Lung (tissue), 12 donors: ENCODE data around the gene NEURL4. TPM values are rescaled to one million over a fixed set of nuclear protein-coding genes. Genes with fewer than 3 reads are reported as not detected.

Source experiments
- ATAC-seq: fragments of 200-7000 bp; cut with Tn5 transposase; one replicate; pipeline ENCODE4 v1.9.1; 2020; ENCODE audit warnings: moderate number of reproducible peaks; ENCODE audit not compliant: insufficient read depth, low FRiP score
- DNase-seq, 3 donors: peaks; one replicate each; pipeline ENCODE4 v3.0.0-alpha.2; 2013 to 2017
- H3K27ac ChIP-seq, 2 donors: one replicate each; pipeline ENCODE4 v1.5.1; 2013; ENCODE audit warnings: mild to moderate bottlenecking in 2 of 2, moderate library complexity in 2 of 2, control low read depth in 1 of 2, inconsistent platforms in 1 of 2, low read depth in 1 of 2, low read length in 1 of 2
- H3K27me3 ChIP-seq, 3 donors: one replicate each; pipeline ENCODE4 v1.5.1; 2013; ENCODE audit warnings: low read length in 2 of 3; ENCODE audit not compliant: control insufficient read depth in 3 of 3, insufficient read depth in 3 of 3
- H3K36me3 ChIP-seq, 4 donors: one replicate each; pipeline ENCODE4 v1.5.1; 2013; ENCODE audit warnings: low read length in 4 of 4, mild to moderate bottlenecking in 1 of 4, moderate library complexity in 1 of 4; ENCODE audit not compliant: control insufficient read depth in 4 of 4, insufficient read depth in 4 of 4
- H3K4me1 ChIP-seq, 5 donors: one replicate each; pipeline ENCODE4 v1.5.1; 2013; ENCODE audit warnings: low read length in 5 of 5, mild to moderate bottlenecking in 2 of 5, moderate library complexity in 1 of 5; ENCODE audit not compliant: control insufficient read depth in 5 of 5, insufficient read depth in 5 of 5
- H3K4me3 ChIP-seq: one replicate; pipeline ENCODE4 v1.5.1; 2013; ENCODE audit warnings: mild to moderate bottlenecking, control low read depth, moderate library complexity
- H3K9ac ChIP-seq, 2 donors: one replicate each; pipeline ENCODE4 v1.5.1; 2013; ENCODE audit warnings: low read length in 2 of 2, control low read depth in 1 of 2; ENCODE audit not compliant: insufficient read depth in 1 of 2
- H3K9me3 ChIP-seq, 4 donors: one replicate each; pipeline ENCODE4 v1.5.1; 2013; ENCODE audit warnings: low read length in 3 of 4, mild to moderate bottlenecking in 1 of 4, moderate library complexity in 1 of 4; ENCODE audit not compliant: control insufficient read depth in 4 of 4, insufficient read depth in 3 of 4
- CTCF ChIP-seq: IDR thresholded peaks from 2 replicates; pipeline ENCODE4 v1.5.1; 2012; ENCODE audit warnings: mild to moderate bottlenecking; ENCODE audit errors: control extremely low read depth, extremely low read depth
- WGBS, 2 donors: extraction: QIAGEN DNeasy Blood & Tissue Kit; methylation state at CpG; one replicate each; pipeline ENCODE4 v1.1.7; 2013; 5-methylcytosine and 5-hydroxymethylcytosine counted together
- polyA plus RNA-seq, 2 donors: library from polyadenylated mRNA; stranded (reverse); fragments of 200-250 nt; gene quantifications; one replicate each; pipeline ENCODE4 v1.2.1, GENCODE V29; 2013
- total RNA-seq, 2 donors: library from RNA; depleted of rRNA in 1 of 2; stranded (reverse); fragments of >200 nt in 1 of 2; gene quantifications; one replicate each; pipeline ENCODE4 v1.2.1, GENCODE V29; 2014 to 2021
- donor health status: control.
- donor health status: control.
- donor health status: Bipolar disorder and iron deficiency.
- donor health status: healthy.
- donor health status: DM: yes; HTN: yes; CAD: no.

The NEURL4 gene
- total and polyA plus RNA-seq, 4 donors = 17.3 to 33.9 (median 24.3) TPM

- no peak for TF ChIP-seq CTCF
- Histone ChIP-seq H3K4me3 (peak overlapping the region; percentile 83), H3K9ac (peak overlapping the region; percentile 42 to 93), H3K36me3 (peaks cover 0 to 11% (median 0%) of the 10 kb centered on the region in 4 donors), H3K27me3 (no peaks in the 10 kb centered on the region), H3K9me3 (no peaks in the 10 kb centered on the region), H3K27ac (peak overlapping the region; percentile 82 to 94), H3K4me1 (peaks cover 0 to 18% (median 3%) of the 10 kb centered on the region in 5 donors)
- 1% methylated on average over 30 to 34 of the region's 34 CpGs for WGBS, 2 donors
- DNase-seq = peak; percentile 91 to 94 (median 91)
- peak; percentile 59 for ATAC-seq
Measured at GRCh38 chr17:7329997-7330637, 982 bp upstream of the NEURL4 start.

GRCh38 chr17:7329374-7329996, 350 bp upstream of the NEURL4 start:
- peaks cover 0 to 18% (median 3%) of the 10 kb centered on the region in 5 donors for H3K4me1 ChIP-seq
- peak overlapping the region; percentile 83 for H3K4me3 ChIP-seq
- no peaks in the 10 kb centered on the region for H3K27me3 ChIP-seq
- H3K27ac ChIP-seq = peak overlapping the region; percentile 82 to 94
- peak overlapping the region; percentile 42 to 93 for H3K9ac ChIP-seq
- WGBS, 2 donors = 0% methylated on average over 38 to 43 of the region's 43 CpGs
- no peak for TF ChIP-seq CTCF
- peaks cover 0 to 16% (median 3%) of the 10 kb centered on the region in 4 donors for H3K36me3 ChIP-seq
- ATAC-seq (peak; percentile 89), DNase-seq (peak; percentile 99 to 100 (median 99))
- H3K9me3 ChIP-seq = no peaks in the 10 kb centered on the region

GRCh38 chr17:7328009-7328408, 1.1 kb downstream of the NEURL4 start:
- Histone ChIP-seq H3K4me3 (no peak overlapping the region), H3K9ac (peak overlapping the region in 1 of 2 donors; percentile 7), H3K9me3 (no peaks in the 10 kb centered on the region)

More at GRCh38 chr17:7328009-7328408, 1.1 kb downstream of the NEURL4 start:
- no peak for ATAC-seq
- no peaks in the 10 kb centered on the region for H3K27me3 ChIP-seq
- no peak for TF ChIP-seq CTCF
- H3K27ac ChIP-seq = no peak overlapping the region
- H3K4me1 ChIP-seq = peaks cover 0 to 18% (median 3%) of the 10 kb centered on the region in 5 donors
- peaks cover under 1 to 27% (median 9%) of the 10 kb centered on the region in 4 donors for H3K36me3 ChIP-seq
- WGBS, 2 donors = 71 to 100% methylated on average over 1 of the region's 1 CpG
- no peak for DNase-seq
